Stimulated activated CD8-positive, alpha-beta memory T cell treated with anti-CD3 and anti-CD28 coated beads, Interleukin-7, amount 100 ng/mL, for 4 hours (primary cell): ENCODE results near the gene TLE3.

Experiments used
- DNase-seq, 2 donors: peaks; one replicate each; pipeline ENCODE4 v3.0.0-alpha.2; 2020; ENCODE audit warnings: low read depth in 2 of 2

The TLE3 gene

DNA sequence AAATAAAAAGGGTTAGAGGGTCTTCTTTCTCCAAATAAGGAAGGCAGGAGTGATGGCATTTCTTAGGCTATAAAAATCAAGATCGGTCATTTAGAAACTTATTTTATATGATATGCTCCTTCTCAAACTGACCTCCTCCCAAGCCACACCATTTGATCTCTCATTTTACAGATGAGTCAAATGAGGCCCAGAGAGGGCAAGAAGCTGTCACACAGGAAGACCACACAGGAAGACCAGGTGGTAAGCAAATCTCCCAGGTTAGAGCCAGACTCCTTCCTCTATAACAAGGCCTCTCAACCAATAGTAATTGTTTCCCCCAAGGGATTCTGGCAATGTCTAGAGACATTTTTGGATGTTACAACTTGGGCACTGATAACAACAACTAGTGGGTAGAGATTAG is 13.8 kb downstream of the TLE3 start:
- DNase-seq, result no peak

GRCh38 chr15:70083418-70083817 is 14.3 kb downstream of the TLE3 start:
- DNase-seq, result no peak

- DNase-seq, result no peak
Observed at GRCh38 chr15:70082281-70082900, 15.3 kb downstream of the TLE3 start.

- no peak for DNase-seq
Observed at GRCh38 chr15:70081612-70082011, 16.1 kb downstream of the TLE3 start.

DNA sequence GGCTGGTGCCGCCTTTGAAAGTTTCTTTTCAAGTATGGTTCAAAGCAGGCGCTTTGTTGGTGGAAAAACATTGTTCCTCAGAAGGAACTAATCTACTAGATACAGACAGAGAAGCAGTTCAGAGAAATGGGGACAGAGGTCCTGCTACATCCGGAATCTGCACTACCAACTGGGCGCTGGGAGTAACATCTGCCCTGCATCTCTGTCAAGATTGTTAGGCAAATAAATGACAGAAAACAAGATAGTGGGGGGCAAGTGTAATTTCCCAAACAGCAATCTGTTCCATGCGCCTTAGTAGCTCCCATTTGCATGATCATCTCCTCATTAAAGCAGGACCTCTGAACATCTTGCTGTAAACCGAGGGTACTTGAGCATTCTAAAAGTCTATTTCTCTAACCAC is 17.4 kb downstream of the TLE3 start:
- no peak for DNase-seq

DNA sequence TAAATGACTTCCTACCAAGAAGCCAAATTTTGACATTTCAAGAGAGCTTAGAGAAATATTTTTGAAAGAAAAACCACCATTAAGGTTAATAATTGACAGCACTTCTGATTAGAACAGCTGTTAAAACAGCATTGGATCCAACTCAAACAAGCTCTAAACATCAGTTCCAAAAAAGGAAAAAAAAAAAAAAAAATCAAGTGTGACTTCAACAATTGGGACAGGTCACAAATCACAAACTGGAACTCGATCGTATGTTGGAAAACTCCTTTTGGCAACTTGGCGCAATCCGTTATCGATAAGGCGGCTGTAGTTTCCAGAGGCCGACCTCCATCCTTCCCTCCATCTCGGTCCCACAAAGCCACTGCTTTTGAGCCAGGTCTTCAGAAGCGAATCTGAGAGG is 17.8 kb downstream of the TLE3 start:
- no peak for DNase-seq

DNA sequence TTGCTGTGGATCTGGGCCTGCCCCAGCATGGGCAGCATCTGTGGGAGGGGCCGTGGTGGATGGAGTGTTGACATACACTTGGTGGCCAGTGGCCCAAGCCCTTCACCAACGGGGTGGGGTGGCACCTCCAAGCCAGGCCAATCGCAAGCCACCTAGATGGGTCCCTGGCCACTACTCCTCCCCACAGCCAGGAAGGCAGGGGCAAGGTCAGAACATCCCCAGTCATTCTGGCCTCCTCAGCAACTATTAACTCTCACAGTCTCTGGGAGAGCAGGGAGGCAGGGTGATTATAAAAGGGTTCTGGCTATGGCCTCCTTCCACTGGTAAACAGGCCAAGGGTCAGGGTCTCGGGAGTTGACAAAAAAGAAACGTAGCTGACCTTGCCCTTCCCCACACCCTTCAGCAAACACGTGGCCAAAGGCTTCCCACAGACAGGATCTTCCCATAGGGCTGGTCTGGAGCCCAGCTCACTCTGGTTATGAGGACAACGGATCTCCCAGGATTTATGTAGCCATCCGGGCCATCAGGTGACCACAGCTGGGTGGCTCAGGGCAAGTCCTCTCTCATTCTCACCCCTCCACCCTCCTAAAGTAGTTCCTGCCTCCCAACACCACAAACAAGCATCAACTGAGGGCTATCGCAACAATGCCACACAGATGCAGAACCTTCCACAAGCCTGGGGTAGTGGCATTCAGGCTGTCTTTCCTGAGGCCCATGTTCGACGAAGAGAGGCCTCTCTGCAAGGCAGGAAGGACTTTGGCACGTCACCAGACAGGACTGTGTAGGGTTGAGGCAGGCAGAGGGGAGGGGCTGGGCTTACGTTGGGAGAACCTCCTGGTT is 18.9 kb downstream of the TLE3 start:
- no peak for DNase-seq

DNA sequence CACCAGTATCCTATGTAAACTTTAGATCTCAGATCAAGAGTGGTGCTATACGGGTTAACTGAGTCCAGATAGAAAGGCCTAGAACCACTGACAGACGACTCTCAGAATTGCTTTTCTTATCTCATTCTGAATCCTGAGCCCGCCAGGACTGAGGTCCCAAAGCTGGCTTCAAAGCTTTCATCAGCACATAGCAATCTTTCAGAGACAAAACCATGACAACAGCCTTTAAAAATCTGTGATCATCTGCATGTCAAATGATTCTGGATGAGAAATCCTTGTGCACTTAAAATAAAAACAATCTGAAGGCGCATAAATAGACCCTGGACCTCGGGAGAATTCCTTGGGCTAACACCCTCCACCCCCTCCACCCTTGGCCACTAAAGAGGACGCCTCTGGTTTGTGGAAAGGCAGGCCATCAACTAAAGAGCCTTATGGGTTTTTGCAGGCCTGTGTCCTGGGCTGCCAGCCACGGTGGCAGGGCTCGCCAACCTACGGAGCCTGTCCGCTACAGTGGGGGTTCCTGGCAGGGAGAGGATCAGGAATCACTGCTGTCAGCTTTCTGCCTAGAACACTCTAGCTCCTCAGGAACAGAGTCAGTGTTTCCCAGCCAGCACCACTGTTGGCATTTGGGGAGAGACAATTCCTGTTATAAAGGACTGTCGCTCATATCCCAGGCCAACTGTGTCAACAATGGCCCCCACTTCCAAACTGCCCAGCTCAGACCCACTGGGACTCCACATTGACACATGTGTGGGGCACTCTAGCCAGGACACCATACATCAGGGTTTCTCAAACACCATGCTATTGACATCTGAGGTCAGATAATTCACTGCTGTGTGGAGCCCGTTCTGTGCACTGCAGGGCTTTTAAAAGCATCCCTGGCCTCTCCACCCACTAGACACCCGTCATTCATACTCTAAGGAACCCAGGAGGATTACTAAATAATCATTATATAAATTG is 20.2 kb downstream of the TLE3 start:
- DNase-seq, result no peak

GRCh38 chr15:70074380-70074779 is 23.3 kb downstream of the TLE3 start:
- DNase-seq, result no peak

DNA sequence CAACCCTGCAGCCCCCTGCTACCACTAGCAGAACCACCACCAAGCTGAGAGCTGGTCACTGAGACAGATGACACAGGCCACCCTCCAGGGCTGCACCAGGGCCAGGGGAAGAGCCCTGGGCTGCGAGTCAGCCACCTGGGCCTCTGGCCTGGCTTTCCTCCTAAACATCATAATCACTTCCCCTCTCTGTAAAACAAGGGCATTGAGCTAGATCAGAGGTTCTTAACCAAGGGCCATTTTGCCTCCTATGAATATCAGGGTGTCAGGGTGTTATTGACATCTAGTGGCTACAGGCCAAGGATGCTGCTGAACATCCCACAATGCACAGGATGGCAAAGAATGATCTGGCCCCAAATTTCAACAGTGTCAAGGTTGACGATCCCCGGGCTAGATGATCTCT is 25.2 kb downstream of the TLE3 start:
- no peak for DNase-seq

DNA sequence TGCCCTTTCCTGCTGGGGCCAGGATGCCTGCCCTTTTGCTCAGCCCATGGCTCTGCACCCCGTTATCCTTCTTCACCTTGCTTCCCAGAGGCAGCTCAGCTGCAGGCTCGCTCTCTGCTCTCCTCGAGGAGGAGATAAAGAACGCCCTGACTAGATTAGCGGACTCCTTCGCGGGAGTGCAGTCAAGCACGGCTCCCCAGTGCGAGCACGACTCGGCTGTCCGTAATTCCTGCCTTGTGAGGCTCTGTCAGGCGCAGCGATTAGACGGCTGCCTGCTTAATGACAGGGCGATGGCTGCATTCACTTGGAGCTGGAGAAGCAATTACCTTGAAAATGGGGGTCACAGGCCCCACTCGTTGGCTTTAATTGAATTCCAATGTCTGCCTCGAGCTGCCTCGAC is 25.9 kb downstream of the TLE3 start:
- no peak for DNase-seq

- DNase-seq, result no peak
Observed at GRCh38 chr15:70069716-70070115, 28.0 kb downstream of the TLE3 start.

GRCh38 chr15:70068783-70069565 is 28.7 kb downstream of the TLE3 start:
- DNase-seq, result no peak

DNA sequence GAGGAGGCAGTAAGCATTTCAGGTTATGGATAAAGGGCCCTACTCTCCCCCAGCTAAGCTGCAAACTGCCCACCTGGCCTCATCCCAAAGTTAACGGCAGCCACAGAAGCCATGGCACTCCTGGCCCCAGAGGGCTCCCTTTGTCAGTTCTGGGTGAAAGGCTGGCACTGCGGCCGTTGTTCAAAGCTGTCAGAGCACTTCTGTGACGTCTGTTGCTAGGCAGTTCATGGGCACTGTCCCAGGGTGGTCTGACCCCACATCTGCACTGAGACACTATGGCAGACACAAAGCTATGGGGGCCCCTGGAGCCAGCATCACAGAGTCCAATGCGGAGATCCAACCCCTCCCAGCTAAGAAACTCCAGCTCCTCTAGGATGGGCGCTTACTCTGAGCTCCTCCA is 30.0 kb downstream of the TLE3 start:
- no peak for DNase-seq

GRCh38 chr15:70067011-70067410 is 30.7 kb downstream of the TLE3 start:
- no peak for DNase-seq

DNA sequence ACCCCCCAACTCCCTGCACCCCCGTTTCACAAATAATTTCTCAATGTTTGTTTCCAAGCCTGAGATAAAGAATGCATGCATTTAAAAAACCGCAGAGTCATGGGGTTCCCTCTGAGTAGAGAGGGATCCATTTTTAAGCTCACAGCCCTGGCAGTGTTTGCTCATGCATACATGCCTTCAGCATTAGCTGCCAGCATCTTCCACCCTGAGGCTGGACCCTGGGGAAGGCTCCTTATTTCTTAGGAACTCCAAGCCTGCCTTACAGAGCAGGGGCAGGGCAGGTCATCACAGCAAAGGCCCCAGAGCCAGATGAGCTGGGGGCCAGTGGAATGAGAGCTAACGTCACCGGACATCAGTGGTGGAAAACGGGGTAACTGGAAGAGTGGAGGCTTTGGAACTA is 31.3 kb downstream of the TLE3 start:
- no peak for DNase-seq

DNA sequence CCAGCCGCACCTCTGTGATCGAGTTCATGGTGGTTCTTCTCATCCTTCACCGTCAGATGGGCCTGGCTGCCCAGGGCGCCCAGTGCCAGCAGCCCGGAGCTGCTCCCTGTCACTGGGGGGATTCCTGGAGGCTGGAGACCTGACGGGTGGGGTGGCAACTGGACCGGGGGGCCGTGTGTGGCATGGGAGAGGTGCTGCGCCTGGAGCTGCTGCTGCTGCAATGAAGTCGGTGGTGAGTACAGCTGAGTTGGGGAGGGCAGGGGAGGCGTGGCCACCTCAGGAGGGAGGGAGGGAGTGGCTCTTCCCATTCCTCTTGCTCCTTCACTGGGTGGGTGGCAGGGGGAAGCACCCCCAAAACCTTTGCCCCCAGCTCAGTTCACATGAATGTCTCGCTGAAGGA is 31.7 kb downstream of the TLE3 start:
- no peak for DNase-seq

DNA sequence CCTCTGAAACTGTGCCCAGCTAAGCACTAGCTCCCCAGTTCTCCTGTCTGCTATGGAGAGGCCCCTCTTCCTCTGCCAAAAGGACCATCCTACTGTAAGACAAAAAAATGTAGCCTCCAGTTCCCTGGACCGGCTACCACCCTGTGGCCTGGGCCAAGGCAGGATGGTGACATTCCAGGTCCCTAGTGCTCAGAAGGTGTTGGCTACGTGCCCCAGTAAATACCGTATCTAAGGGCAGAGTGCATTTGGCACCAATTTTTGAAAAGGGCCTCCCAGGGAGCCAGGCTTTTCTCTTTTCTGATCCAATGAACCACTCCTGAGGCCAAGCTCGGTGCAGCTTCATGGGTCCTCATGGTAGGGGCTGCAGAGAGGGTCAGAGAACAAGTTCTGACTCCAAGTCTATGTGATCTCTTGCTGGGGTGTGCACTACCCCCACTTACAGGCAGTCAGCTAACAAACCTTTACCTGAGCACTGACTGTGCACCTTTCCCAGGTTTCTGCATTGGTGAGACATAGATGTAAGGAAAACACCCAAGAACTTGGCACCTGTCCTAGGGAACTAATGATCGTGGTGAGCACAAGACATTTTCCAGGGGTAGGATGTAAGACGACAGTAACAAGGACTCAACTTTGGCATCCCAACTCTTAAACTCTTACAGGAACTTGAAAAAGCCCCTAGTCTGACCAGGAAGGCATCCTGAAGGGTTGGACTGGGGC is 32.6 kb downstream of the TLE3 start:
- no peak for DNase-seq

GRCh38 chr15:70064441-70064840 is 33.3 kb downstream of the TLE3 start:
- DNase-seq, result no peak

GRCh38 chr15:70063980-70064379 is 33.7 kb downstream of the TLE3 start:
- no peak for DNase-seq
